ENCODE results near the gene AJM1. TPM values are rescaled to one million over a fixed set of nuclear protein-coding genes. Genes with fewer than 3 reads are reported as not detected.
A peak's percentile ranks its signal among the peaks of the same experiment; 100 is the strongest.
"Not testable (repeated sequence)": the region's sequence is repeated elsewhere in the genome, so short reads cannot be mapped to it uniquely, and the experiment has no call there.

AJM1 gene
- total RNA-seq, 1 donor from 2014 or later: 0.80 TPM

GRCh38 chr9:136838314-136839228 is 3.7 kb upstream of the AJM1 start:
- no peaks in the 10 kb centered on the region for H3K4me1 Mint-ChIP-seq (ENCODE audit: unreplicated experiment)
- no peak overlapping the region for H3K27ac Mint-ChIP-seq (ENCODE audit: unreplicated experiment)
- H3K27me3 Mint-ChIP-seq (ENCODE audit: unreplicated experiment): peaks cover 13% of the 10 kb centered on the region
- H3K36me3 Mint-ChIP-seq (ENCODE audit: low read depth, unreplicated experiment): peaks cover 9% of the 10 kb centered on the region
- no peak overlapping the region for H3K4me3 Mint-ChIP-seq (ENCODE audit: unreplicated experiment)
- TF ChIP-seq, protein P1, sequence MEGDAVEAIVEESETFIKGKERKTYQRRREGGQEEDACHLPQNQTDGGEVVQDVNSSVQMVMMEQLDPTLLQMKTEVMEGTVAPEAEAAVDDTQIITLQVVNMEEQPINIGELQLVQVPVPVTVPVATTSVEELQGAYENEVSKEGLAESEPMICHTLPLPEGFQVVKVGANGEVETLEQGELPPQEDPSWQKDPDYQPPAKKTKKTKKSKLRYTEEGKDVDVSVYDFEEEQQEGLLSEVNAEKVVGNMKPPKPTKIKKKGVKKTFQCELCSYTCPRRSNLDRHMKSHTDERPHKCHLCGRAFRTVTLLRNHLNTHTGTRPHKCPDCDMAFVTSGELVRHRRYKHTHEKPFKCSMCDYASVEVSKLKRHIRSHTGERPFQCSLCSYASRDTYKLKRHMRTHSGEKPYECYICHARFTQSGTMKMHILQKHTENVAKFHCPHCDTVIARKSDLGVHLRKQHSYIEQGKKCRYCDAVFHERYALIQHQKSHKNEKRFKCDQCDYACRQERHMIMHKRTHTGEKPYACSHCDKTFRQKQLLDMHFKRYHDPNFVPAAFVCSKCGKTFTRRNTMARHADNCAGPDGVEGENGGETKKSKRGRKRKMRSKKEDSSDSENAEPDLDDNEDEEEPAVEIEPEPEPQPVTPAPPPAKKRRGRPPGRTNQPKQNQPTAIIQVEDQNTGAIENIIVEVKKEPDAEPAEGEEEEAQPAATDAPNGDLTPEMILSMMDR (IDR thresholded peaks at IDR 0.05; ENCODE audit: unreplicated experiment): no peak
- no peaks in the 10 kb centered on the region for H3K9me3 Mint-ChIP-seq (ENCODE audit: unreplicated experiment)
- no peak for DNase-seq (ENCODE audit: low spot score)

DNA sequence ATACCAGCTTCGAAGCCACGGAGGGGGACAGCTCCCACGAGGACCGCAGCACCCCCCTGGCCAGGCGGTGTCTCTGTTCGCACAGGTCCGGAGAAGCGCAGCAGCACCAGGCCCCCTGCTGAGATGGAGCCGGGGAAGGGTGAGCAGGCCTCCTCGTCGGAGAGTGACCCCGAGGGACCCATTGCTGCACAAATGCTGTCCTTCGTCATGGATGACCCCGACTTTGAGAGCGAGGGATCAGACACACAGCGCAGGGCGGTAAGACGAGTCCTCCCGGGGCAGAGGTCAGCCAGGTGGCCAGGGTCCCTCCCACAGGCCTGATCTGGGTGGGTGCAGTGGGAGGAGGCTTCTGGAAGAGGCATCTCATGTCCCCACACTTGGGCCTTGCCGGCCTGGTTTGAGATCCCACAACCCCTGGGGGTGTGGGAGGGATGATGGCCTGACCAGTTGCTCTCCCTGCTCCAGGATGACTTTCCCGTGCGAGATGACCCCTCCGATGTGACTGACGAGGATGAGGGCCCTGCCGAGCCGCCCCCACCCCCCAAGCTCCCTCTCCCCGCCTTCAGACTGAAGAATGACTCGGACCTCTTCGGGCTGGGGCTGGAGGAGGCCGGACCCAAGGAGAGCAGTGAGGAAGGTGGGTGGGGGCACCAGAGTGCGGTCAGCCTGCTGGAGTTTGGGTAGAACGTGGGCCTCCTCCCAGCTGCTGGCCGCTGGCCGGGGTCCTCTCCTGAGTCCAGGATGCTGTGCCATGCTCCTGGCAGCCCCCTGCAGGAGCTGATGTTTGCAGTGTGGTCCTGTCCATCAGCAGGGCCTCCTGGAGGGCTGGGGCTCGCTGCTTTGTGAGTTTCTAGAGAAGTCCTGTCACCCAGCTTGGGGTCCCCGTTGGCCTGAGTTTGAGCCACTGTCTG is 2.8 kb upstream of the AJM1 start:
- Mint-ChIP-seq H3K36me3 (ENCODE audit: low read depth, unreplicated experiment) (peaks cover 4% of the 10 kb centered on the region), H3K27me3 (ENCODE audit: unreplicated experiment) (peaks cover 6% of the 10 kb centered on the region), H3K9me3 (ENCODE audit: unreplicated experiment) (no peaks in the 10 kb centered on the region), H3K27ac (ENCODE audit: unreplicated experiment) (no peak overlapping the region), H3K4me3 (ENCODE audit: unreplicated experiment) (no peak overlapping the region), H3K4me1 (ENCODE audit: unreplicated experiment) (no peaks in the 10 kb centered on the region)
- no peak for DNase-seq (ENCODE audit: low spot score)
- TF ChIP-seq, protein P1 (IDR thresholded peaks at IDR 0.05; ENCODE audit: unreplicated experiment): no peak

DNA sequence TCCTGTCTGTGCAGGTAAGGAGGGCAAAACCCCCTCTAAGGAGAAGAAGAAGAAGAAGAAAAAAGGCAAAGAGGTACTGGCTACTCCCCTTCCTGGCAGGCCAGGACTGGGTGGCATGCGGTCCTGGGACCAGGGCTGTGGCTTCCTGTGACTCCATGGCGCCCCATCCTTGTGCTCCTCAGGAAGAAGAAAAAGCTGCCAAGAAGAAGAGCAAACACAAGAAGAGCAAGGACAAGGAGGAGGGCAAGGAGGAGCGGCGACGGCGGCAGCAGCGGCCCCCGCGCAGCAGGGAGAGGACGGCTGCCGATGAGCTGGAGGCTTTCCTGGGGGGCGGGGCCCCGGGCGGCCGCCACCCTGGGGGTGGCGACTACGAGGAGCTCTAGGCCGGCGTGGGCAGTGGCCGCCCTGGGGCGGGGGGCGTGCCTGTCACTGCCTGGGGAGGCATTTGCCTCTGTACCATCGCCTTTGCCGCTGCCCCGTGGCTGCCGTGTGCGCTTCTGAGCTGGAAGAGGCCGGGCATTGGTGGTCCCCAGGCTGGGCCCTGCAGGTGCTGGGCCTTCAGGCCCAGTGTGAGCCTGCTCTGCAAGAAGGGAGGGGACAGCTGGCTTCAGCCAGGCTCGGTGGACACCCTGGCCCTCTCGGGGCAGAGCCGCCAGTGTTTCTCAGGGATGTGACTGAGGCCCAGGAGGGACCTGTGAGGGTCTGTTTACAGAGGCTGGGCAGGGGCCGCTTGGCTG is 2.0 kb upstream of the AJM1 start:
- H3K27ac Mint-ChIP-seq (ENCODE audit: unreplicated experiment): no peak overlapping the region
- TF ChIP-seq, protein P1 (IDR thresholded peaks at IDR 0.05; ENCODE audit: unreplicated experiment): no peak
- no peak overlapping the region for H3K4me3 Mint-ChIP-seq (ENCODE audit: unreplicated experiment)
- H3K27me3 Mint-ChIP-seq (ENCODE audit: unreplicated experiment): peaks cover 6% of the 10 kb centered on the region
- no peaks in the 10 kb centered on the region for H3K4me1 Mint-ChIP-seq (ENCODE audit: unreplicated experiment)
- H3K36me3 Mint-ChIP-seq (ENCODE audit: low read depth, unreplicated experiment): peaks cover 4% of the 10 kb centered on the region
- DNase-seq (ENCODE audit: low spot score): no peak
- H3K9me3 Mint-ChIP-seq (ENCODE audit: unreplicated experiment): no peaks in the 10 kb centered on the region

DNA sequence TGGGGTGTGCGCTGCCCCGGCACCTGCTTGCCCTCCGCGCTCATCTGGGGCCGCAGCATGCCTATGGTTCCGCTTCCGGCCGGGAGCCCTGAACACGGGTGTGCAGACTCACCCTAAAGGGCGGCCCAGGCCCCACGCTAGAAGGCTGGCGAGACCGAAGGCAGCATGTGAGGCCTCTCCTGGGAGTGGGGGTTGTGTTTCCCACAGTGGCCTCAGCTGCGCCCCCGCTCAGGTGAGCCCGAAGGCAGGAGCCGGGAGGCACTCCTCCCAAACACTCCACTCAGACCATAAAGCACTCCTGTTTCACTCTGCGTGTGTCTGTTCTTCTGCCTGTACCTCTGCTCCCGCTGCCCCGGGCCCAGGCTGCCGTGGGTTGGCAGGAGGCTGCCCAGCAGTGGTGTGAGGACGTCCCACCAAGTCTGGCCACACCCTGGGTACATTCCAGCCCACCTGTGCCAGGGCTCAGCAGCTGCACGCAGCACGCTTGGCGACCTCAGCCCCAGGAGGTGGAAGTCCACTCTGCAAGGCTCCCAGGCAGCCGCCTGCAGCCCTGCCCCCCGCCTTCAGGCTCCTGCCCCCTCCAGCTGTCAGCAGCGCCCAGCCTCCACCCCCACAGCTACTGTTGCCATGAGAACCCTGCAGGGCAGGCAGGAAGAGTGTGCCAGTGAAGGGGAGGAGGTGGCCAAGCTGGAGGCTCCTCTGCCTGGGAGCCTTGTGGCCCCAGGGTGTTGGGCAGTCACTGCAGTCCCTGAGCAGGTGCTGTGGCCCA is 1.2 kb upstream of the AJM1 start:
- DNase-seq (ENCODE audit: low spot score): no peak
- peaks cover 6% of the 10 kb centered on the region for H3K27me3 Mint-ChIP-seq (ENCODE audit: unreplicated experiment)
- H3K9me3 Mint-ChIP-seq (ENCODE audit: unreplicated experiment): no peaks in the 10 kb centered on the region
- H3K4me1 Mint-ChIP-seq (ENCODE audit: unreplicated experiment): no peaks in the 10 kb centered on the region
- TF ChIP-seq, protein P1 (IDR thresholded peaks at IDR 0.05; ENCODE audit: unreplicated experiment): no peak
- no peak overlapping the region for H3K27ac Mint-ChIP-seq (ENCODE audit: unreplicated experiment)
- H3K36me3 Mint-ChIP-seq (ENCODE audit: low read depth, unreplicated experiment): peaks cover 4% of the 10 kb centered on the region
- H3K4me3 Mint-ChIP-seq (ENCODE audit: unreplicated experiment): no peak overlapping the region

DNA sequence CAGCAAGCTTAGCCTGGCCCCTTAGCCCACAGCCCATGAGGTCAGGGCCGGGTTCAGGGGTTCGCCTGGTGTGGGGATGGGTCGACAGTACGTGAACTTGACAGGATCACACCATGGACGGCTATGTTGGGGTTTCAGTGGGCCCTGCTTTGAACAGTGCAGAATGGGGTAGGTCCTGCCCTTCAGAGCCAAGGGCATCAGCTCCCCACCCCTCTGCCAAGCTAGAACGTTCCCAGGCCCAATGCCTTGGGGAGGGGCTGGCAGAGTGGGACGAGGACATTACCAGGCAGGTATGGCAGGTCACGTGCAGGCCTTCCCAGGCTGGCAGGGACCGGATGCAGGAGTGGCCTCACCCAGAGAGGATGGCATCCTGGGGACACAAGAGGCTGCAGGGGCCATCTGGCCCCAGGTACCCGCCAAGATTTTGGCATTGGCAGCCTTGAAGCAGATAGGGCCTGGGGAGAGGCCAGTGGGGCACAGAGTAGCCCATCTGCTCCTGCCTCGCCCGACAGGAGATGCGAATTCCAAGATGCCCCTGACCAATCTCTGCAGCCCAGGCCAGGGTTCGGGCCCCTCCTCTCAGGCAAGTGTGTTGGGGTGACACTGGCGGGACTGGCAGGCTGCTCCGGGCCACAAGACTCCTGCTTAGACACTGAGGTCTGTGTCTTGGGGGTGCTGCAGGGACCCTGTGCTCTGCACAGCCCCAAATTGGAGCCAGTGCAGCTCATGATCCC is 465 bp upstream of the AJM1 start:
- H3K27me3 Mint-ChIP-seq (ENCODE audit: unreplicated experiment); H3K4me3 Mint-ChIP-seq (ENCODE audit: unreplicated experiment); H3K27ac Mint-ChIP-seq (ENCODE audit: unreplicated experiment); H3K36me3 Mint-ChIP-seq (ENCODE audit: low read depth, unreplicated experiment); DNase-seq (ENCODE audit: low spot score); H3K4me1 Mint-ChIP-seq (ENCODE audit: unreplicated experiment); H3K9me3 Mint-ChIP-seq (ENCODE audit: unreplicated experiment): not testable (repeated sequence)

DNA sequence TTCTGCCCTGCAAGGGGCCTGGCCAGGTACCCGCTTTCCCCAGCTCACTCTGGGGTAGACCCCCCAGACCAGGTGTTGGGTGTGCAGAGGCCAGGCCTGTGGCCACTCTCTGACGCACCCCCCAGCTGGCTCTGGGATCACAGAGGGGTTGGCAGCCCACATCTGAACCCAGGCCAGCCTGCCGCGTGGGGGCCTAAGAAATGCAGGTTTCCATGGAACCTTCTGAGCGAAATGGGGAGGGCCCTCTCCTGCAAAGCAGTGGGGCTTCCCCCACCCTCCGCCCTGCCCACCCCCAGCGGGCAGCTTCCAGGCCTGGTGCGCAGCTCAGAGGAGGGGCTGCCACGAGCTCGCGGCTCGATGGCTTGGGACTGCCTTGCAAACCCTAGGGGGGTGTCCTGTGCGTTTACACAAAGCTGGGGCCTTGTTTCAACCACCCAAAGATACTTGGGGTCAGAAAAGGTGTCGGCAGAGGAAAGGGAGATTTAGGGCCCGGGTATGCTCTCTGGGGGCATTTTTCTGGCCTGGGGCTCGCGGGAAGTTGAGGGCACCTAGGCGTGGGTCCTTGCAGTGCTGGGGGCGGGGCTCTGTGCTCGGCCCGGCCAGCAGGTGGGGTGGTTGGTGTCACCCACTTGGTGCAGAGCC is 1.0 kb downstream of the AJM1 start:
- H3K4me3 Mint-ChIP-seq (ENCODE audit: unreplicated experiment): peak overlapping the region; percentile 47
- not testable (repeated sequence) for H3K27me3 Mint-ChIP-seq (ENCODE audit: unreplicated experiment); DNase-seq (ENCODE audit: low spot score); H3K4me1 Mint-ChIP-seq (ENCODE audit: unreplicated experiment); H3K36me3 Mint-ChIP-seq (ENCODE audit: low read depth, unreplicated experiment); H3K27ac Mint-ChIP-seq (ENCODE audit: unreplicated experiment); H3K9me3 Mint-ChIP-seq (ENCODE audit: unreplicated experiment)

Measured in endothelial cell (in vitro differentiated cells).